SK-N-SH treated with all-trans-retinoic acid at 6 μM for 48 hours (cell line): ENCODE measurements around the gene DTX4.

Experiments
- ARNTL ChIP-seq: fragments of 450-650 bp; formaldehyde crosslinking; IDR thresholded peaks from 2 replicates; pipeline ENCODE4 v1.5.0; 2020; ENCODE audit warnings: low read depth, mild to moderate bottlenecking, moderate library complexity, borderline replicate concordance
- BACH2 ChIP-seq: fragments of 250-450 bp; sonication (Bioruptor Pico); IDR thresholded peaks from 2 replicates; pipeline ENCODE4 v1.9.0; 2021; ENCODE audit warnings: mild to moderate bottlenecking, borderline replicate concordance
- CREB5 ChIP-seq: fragments of 250-450 bp; sonication (Bioruptor Pico); IDR thresholded peaks from 2 replicates; pipeline ENCODE4 v1.5.1; 2020; ENCODE audit warnings: low read depth, mild to moderate bottlenecking, moderate library complexity
- CSDC2 ChIP-seq: fragments of 250-450 bp; sonication (Bioruptor Pico); IDR thresholded peaks from 2 replicates; pipeline ENCODE4 v1.5.0; 2020; ENCODE audit warnings: mild to moderate bottlenecking, moderate library complexity
- PATZ1 ChIP-seq: fragments of 250-450 bp; sonication (Bioruptor Pico); IDR thresholded peaks from 2 replicates; pipeline ENCODE4 v1.8.0; 2020; ENCODE audit warnings: mild to moderate bottlenecking, moderate library complexity, borderline replicate concordance
- TCF4 ChIP-seq: fragments of 250-450 bp; sonication (Bioruptor Pico); IDR thresholded peaks from 2 replicates; pipeline ENCODE4 v1.8.0; 2021; ENCODE audit warnings: mild to moderate bottlenecking, moderate library complexity, borderline replicate concordance
- TOX ChIP-seq: fragments of 250-450 bp; sonication (Bioruptor Pico); IDR thresholded peaks from 2 replicates; pipeline ENCODE4 v1.8.0; 2021; ENCODE audit warnings: mild to moderate bottlenecking, moderate library complexity, borderline replicate concordance

GRCh38 chr11:59218319-59218718 lies 46.4 kb downstream of the DTX4 start:
- no peak for TF ChIP-seq BACH2
- no peak for TF ChIP-seq CSDC2 (CRISPR knock-in tag)
- no peak for TF ChIP-seq TOX (CRISPR knock-in tag)
- TF ChIP-seq PATZ1: no peak
- TF ChIP-seq TCF4: no peak
- TF ChIP-seq ARNTL: no peak
- no peak for TF ChIP-seq CREB5 (CRISPR knock-in tag)
